Measurements from ENCODE around the gene SLC6A11. TPM values are rescaled to one million over a fixed set of nuclear protein-coding genes. Genes with fewer than 3 reads are reported as not detected.

The SLC6A11 gene
- total and polyA plus RNA-seq, 7 donors: 0.06 TPM; not detected in 6

DNA sequence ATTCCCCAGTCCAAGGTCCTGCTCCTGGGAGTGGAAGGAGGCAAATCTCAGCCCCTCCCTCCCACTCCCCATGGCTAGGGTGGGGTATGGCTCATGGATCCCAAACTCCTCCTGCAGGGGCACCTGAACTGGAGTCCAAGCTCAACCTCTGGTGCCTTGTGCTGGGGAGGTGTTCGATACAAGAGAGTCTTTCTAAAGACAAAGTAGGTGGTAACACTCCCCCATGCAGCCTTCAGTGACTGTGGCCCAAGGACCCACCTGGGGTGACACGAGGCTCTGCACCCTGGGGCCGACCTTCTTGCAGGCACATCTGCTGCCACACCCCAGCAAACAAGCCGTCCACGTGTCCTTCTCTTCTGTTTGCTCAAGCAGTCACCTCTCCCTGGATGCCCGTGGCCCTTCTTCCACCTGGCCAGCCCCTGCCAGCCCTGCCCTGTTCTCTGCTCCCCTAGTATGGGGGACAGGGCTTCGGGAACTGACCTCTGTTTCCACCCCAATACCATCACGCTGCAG, 36.7 kb upstream of the SLC6A11 start:
- no peaks in the 10 kb centered on the region for H3K36me3 ChIP-seq (ENCODE audit: insufficient read depth in 1 of 2, low read depth in 1 of 2)
- intact Hi-C loops (cut with DNase I): loop anchor here in 1 of 2 donors (5.0 kb wide), 1 partner anchor 358 kb away; no protein-coding TSS in a partner anchor
- H3K27ac ChIP-seq: no peak overlapping the region
- WGBS, 3 donors: 70 to 84% (median 71%) methylated on average over 8 of the region's 8 CpGs
- ATAC-seq (no peak), DNase-seq (no peak)
- TF ChIP-seq, protein P1, sequence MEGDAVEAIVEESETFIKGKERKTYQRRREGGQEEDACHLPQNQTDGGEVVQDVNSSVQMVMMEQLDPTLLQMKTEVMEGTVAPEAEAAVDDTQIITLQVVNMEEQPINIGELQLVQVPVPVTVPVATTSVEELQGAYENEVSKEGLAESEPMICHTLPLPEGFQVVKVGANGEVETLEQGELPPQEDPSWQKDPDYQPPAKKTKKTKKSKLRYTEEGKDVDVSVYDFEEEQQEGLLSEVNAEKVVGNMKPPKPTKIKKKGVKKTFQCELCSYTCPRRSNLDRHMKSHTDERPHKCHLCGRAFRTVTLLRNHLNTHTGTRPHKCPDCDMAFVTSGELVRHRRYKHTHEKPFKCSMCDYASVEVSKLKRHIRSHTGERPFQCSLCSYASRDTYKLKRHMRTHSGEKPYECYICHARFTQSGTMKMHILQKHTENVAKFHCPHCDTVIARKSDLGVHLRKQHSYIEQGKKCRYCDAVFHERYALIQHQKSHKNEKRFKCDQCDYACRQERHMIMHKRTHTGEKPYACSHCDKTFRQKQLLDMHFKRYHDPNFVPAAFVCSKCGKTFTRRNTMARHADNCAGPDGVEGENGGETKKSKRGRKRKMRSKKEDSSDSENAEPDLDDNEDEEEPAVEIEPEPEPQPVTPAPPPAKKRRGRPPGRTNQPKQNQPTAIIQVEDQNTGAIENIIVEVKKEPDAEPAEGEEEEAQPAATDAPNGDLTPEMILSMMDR (IDR thresholded peaks at IDR 0.05): no peak
- no peaks in the 10 kb centered on the region for H3K4me1 ChIP-seq
- H3K27me3 ChIP-seq (ENCODE audit: insufficient read depth in 3 of 3, low read length in 2 of 3): peaks cover 0 to 13% (median 2%) of the 10 kb centered on the region in 3 donors
- H3K9me3 ChIP-seq: no peaks in the 10 kb centered on the region
- no peak overlapping the region for H3K4me3 ChIP-seq

DNA sequence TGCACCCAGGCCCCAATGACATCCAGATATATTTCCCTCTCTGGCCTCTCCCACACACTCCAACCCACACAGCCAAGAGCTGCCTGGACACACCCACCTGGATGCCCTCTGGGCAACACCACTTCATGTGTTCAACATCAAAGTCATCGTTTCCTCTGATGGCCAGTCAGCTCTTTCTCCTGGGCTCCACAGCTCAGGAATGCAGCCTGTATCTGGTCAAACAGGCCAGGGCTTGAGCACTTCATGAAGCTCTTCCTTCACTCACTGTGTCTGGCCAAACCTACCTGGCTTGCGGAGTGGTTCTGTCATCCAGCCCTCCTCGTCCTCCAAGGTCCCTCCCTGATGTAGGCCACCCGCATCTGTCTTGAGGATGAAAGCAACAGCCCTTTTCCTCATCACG, 35.8 kb upstream of the SLC6A11 start:
- Histone ChIP-seq H3K4me1 (no peaks in the 10 kb centered on the region), H3K27me3 (ENCODE audit: insufficient read depth in 3 of 3, low read length in 2 of 3) (peaks cover 2 to 7% (median 4%) of the 10 kb centered on the region in 3 donors), H3K36me3 (ENCODE audit: insufficient read depth in 1 of 2, low read depth in 1 of 2) (no peaks in the 10 kb centered on the region), H3K4me3 (no peak overlapping the region), H3K27ac (no peak overlapping the region), H3K9me3 (no peaks in the 10 kb centered on the region)
- intact Hi-C loops (cut with DNase I): no loop called here
- ATAC-seq (no peak), DNase-seq (no peak)
- TF ChIP-seq, protein P1 (IDR thresholded peaks at IDR 0.05): no peak
- 78 to 87% (median 84%) methylated on average over 5 of the region's 5 CpGs for WGBS, 3 donors

DNA sequence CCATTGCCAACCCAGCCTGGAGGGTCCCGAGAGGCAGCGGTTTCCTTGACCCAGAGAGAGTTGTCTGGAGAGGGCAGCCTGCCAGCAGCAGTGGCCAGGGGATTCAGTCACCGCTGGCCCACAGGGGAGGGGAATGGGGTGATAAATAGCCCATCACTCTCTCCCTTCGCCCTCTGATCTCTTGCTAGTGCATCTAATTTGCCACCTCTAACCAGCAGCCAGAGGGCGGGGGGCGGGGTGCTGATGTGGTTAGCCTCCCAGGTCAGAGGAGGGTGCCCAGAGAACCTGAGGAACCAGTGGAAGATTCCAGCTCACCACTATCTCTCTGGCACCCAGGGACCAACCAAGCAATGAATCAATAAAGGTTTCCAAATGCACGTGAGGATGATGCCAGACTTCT, 35.1 kb upstream of the SLC6A11 start:
- no peak for DNase-seq

DNA sequence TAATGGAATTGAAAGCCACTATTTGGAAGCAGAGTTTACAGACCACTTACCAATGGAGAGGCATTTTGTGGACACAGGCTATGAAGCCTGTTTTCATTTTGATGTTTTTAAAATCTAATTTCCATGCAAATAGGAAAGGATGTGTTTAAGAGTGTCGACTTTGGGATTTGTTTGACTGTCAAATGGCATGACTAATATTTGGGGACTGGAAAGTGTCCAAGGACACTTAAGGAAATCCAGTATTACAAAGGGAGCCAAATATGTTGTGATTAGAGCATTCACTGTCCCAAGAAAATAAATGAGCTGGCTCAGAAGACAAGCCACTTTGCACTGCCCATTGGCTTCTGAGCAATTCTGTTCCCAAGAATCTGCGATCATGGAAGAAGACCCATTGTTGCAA, 34.0 kb upstream of the SLC6A11 start:
- 33 to 44% (median 40%) methylated on average over 2 of the region's 2 CpGs for WGBS, 3 donors
- intact Hi-C loops (cut with DNase I): no loop called here
- no peak for DNase-seq
- Histone ChIP-seq H3K4me1 (no peaks in the 10 kb centered on the region), H3K36me3 (ENCODE audit: insufficient read depth in 1 of 2, low read depth in 1 of 2) (no peaks in the 10 kb centered on the region), H3K4me3 (no peak overlapping the region), H3K9me3 (no peaks in the 10 kb centered on the region), H3K27me3 (ENCODE audit: insufficient read depth in 3 of 3, low read length in 2 of 3) (peaks cover 0 to 14% (median 4%) of the 10 kb centered on the region in 3 donors), H3K27ac (no peak overlapping the region)
- no peak for ATAC-seq
- TF ChIP-seq, protein P1 (IDR thresholded peaks at IDR 0.05): no peak

More for the DNA sequence above, 35.1 kb upstream of the SLC6A11 start:
- Histone ChIP-seq H3K4me1 (no peaks in the 10 kb centered on the region), H3K9me3 (no peaks in the 10 kb centered on the region), H3K27ac (no peak overlapping the region), H3K4me3 (no peak overlapping the region), H3K36me3 (ENCODE audit: insufficient read depth in 1 of 2, low read depth in 1 of 2) (no peaks in the 10 kb centered on the region), H3K27me3 (ENCODE audit: insufficient read depth in 3 of 3, low read length in 2 of 3) (peaks cover 2 to 5% (median 4%) of the 10 kb centered on the region in 3 donors)
- intact Hi-C loops (cut with DNase I): no loop called here
- TF ChIP-seq, protein P1 (IDR thresholded peaks at IDR 0.05): no peak
- no peak for ATAC-seq
- WGBS, 3 donors: 56 to 66% (median 59%) methylated on average over 7 of the region's 7 CpGs

Measured in psoas muscle (tissue), 8 donors.